GM23338 (cell line): Measurements from ENCODE around the gene FOXD2. TPM values are rescaled to one million over a fixed set of nuclear protein-coding genes. Genes with fewer than 3 reads are reported as not detected.
A peak's percentile ranks its signal among the peaks of the same experiment; 100 is the strongest.

Experiments
- ATAC-seq: fragments of 200-7000 bp; cut with Tn5 transposase; 3 replicates; pipeline ENCODE4 v1.9.1; 2020
- DNase-seq: peaks from one replicate; pipeline ENCODE4 v3.0.0-alpha.2; 2015; ENCODE audit warnings: low spot score
- H2AFZ ChIP-seq: fragments of 200-600 bp; sonication (generic); 2 replicates; pipeline ENCODE4 v1.8.0; 2016; ENCODE audit warnings: antibody characterized with exemption, mild to moderate bottlenecking, moderate library complexity
- H3F3A ChIP-seq: fragments of 200-600 bp; sonication (generic); replicated peaks from 2 replicates; pipeline ENCODE4 v1.8.0; 2017; ENCODE audit warnings: antibody characterized with exemption, mixed run types, low read depth
- H3K27ac ChIP-seq: fragments of 200-600 bp; sonication (generic); 2 replicates; pipeline ENCODE4 v1.6.1; 2016; ENCODE audit warnings: low read depth
- H3K27me3 ChIP-seq: fragments of 200-600 bp; sonication (generic); 2 replicates; pipeline ENCODE4 v1.8.0; 2016; ENCODE audit warnings: mild to moderate bottlenecking, mixed run types, moderate library complexity; ENCODE audit not compliant: insufficient read depth
- H3K36me3 ChIP-seq: fragments of 200-600 bp; sonication (generic); 2 replicates; pipeline ENCODE4 v1.8.0; 2016; ENCODE audit warnings: mild to moderate bottlenecking; ENCODE audit not compliant: insufficient read depth
- H3K4me1 ChIP-seq: fragments of 200-600 bp; sonication (generic); 2 replicates; pipeline ENCODE4 v1.8.0; 2016; ENCODE audit warnings: mild to moderate bottlenecking, moderate library complexity; ENCODE audit not compliant: insufficient read depth
- H3K4me2 ChIP-seq: fragments of 200-600 bp; sonication (generic); 2 replicates; pipeline ENCODE4 v1.7.1; 2017; ENCODE audit warnings: mixed run types
- H3K4me3 ChIP-seq: fragments of 200-600 bp; sonication (generic); 2 replicates; pipeline ENCODE4 v1.6.1; 2016; ENCODE audit warnings: mixed run types
- H3K79me2 ChIP-seq: fragments of 200-600 bp; sonication (generic); replicated peaks from 2 replicates; pipeline ENCODE4 v1.8.0; 2017; ENCODE audit warnings: mild to moderate bottlenecking; ENCODE audit not compliant: insufficient read depth
- H3K9me2 ChIP-seq: fragments of 200-600 bp; sonication (generic); 2 replicates; pipeline ENCODE4 v1.8.0; 2017; ENCODE audit not compliant: insufficient read depth
- H4K20me1 ChIP-seq: fragments of 200-600 bp; sonication (generic); replicated peaks from 2 replicates; pipeline ENCODE4 v1.8.0; 2017; ENCODE audit warnings: mild to moderate bottlenecking; ENCODE audit not compliant: insufficient read depth
- H3K27ac Mint-ChIP-seq: 2 replicates; pipeline ENCODE4 v1.8.0; 2020; ENCODE audit warnings: inconsistent platforms, mild to moderate bottlenecking, moderate library complexity, mixed read lengths
- H3K27me3 Mint-ChIP-seq: 3 replicates; pipeline ENCODE4 v1.8.0; 2022; ENCODE audit warnings: low read depth, mild to moderate bottlenecking, moderate library complexity, mixed read lengths, inconsistent platforms; ENCODE audit not compliant: insufficient read depth, poor library complexity
- H3K36me3 Mint-ChIP-seq: 3 replicates; pipeline ENCODE4 v1.8.0; 2021; ENCODE audit warnings: low read depth, mild to moderate bottlenecking, inconsistent platforms, moderate library complexity, mixed read lengths
- H3K4me1 Mint-ChIP-seq: 3 replicates; pipeline ENCODE4 v1.8.0; 2020; ENCODE audit warnings: mild to moderate bottlenecking, inconsistent platforms, mixed read lengths
- H3K4me3 Mint-ChIP-seq: 3 replicates; pipeline ENCODE4 v1.8.0; 2021; ENCODE audit warnings: moderate library complexity, mild to moderate bottlenecking, inconsistent platforms, mixed read lengths
- H3K9me3 Mint-ChIP-seq: 3 replicates; pipeline ENCODE4 v1.8.0; 2020; ENCODE audit warnings: moderate library complexity, mild to moderate bottlenecking, inconsistent platforms, mixed read lengths
- CREB1 ChIP-seq: fragments of 250-450 bp; sonication (Bioruptor Pico); IDR thresholded peaks from 2 replicates; pipeline ENCODE4 v1.5.0; 2020; ENCODE audit warnings: low read depth, mild to moderate bottlenecking, moderate library complexity
- EZH2 ChIP-seq: fragments of 200-600 bp; sonication (generic); IDR thresholded peaks from one replicate; pipeline ENCODE4 v1.8.0; 2017; ENCODE audit warnings: antibody characterized with exemption, mild to moderate bottlenecking, low read depth; ENCODE audit not compliant: unreplicated experiment
- EZH2phosphoT487 ChIP-seq: fragments of 200-600 bp; sonication (generic); IDR thresholded peaks from one replicate; pipeline ENCODE4 v1.8.1; 2018; ENCODE audit warnings: antibody characterized with exemption; ENCODE audit not compliant: unreplicated experiment
- NANOG ChIP-seq: IDR thresholded peaks from 2 replicates; pipeline ENCODE4 v1.6.1; 2016; ENCODE audit warnings: antibody characterized with exemption, borderline replicate concordance
- POLR2AphosphoS5 ChIP-seq: IDR thresholded peaks from 2 replicates; pipeline ENCODE4 v1.6.1; 2016; ENCODE audit warnings: antibody characterized with exemption, low read depth
- STAT1 ChIP-seq: IDR thresholded peaks from one replicate; pipeline ENCODE4 v1.6.1; 2016; ENCODE audit warnings: antibody characterized with exemption; ENCODE audit not compliant: unreplicated experiment
- ZNF331 ChIP-seq: fragments of 250-450 bp; sonication (Bioruptor Pico); IDR thresholded peaks from 2 replicates; pipeline ENCODE4 v1.5.0; 2020; ENCODE audit warnings: low read depth, mild to moderate bottlenecking, moderate library complexity
- polyA plus RNA-seq: library from polyadenylated mRNA; unstranded; fragments of >200 nt; fragmentation: Nextera tagmentation; extraction: Ambion mirVana; gene quantifications from 2 replicates; pipeline ENCODE4 v1.2.1, GENCODE V29; 2016
- total RNA-seq: library from RNA; depleted of rRNA; stranded (reverse); fragments of >200 nt; shearing (Covaris generic); gene quantifications from 2 replicates; pipeline ENCODE4 v1.2.3, GENCODE V29; 2014
- TF ChIP-seq, protein P1 (sequence below): IDR thresholded peaks from one replicate; pipeline ENCODE4 v1.6.1; 2018; ENCODE audit warnings: antibody characterized with exemption; ENCODE audit not compliant: unreplicated experiment
- TF ChIP-seq, protein P2 (sequence below): IDR thresholded peaks from 2 replicates; pipeline ENCODE4 v1.6.1; 2016; ENCODE audit warnings: antibody characterized with exemption

The FOXD2 gene
- total and polyA plus RNA-seq, 2 experiments from 2014 or later = 0.28 TPM; not detected in 1

DNA sequence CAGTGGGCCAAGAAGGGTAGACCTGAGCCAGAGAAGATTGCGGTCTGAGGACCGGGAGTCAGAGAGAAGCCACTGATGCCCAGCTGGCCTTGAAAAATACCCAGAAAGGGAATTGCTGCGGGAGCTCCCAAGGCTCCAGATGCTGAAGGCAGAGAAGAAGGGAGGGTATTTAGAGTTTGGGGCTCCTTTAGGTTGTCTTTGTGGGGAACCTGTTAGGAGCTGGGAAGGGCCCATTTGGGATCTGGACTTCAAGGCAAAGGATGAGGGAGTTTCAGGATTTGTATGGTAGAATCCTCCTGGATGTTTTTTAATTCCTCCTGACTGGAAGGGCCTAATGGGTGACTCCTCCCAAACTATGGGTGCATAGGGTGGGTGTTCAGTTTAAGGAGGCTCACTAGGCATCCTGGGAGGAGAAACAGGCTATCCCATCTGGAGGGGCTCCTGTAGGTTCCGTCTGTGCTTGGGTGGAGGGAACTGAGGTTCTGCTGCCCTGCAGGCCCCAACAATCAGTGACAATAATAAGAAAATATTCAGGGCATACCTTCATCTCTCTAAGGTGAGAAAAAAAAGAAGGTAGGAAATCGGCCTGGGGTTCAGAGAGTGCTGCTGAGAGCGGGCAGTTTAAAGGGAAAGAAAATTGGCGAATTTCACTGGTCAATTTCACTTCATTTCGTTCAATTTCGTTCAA lies 5.1 kb downstream of the FOXD2 start:
- peak overlapping the region; percentile 76 for H3K4me2 ChIP-seq
- Mint-ChIP-seq H3K36me3 (no peaks in the 10 kb centered on the region), H3K4me3 (peak overlapping the region; percentile 58), H3K9me3 (no peaks in the 10 kb centered on the region; the same call in 2 of the 3 replicates), H3K4me1 (peaks cover 40% of the 10 kb centered on the region), H3K27ac (no peak overlapping the region), H3K27me3 (peaks cover 5% of the 10 kb centered on the region)
- ATAC-seq (no peak), DNase-seq (no peak)
- no peak overlapping the region for H3K27ac ChIP-seq
- no peaks in the 10 kb centered on the region for H3K36me3 ChIP-seq
- TF ChIP-seq, protein P1, sequence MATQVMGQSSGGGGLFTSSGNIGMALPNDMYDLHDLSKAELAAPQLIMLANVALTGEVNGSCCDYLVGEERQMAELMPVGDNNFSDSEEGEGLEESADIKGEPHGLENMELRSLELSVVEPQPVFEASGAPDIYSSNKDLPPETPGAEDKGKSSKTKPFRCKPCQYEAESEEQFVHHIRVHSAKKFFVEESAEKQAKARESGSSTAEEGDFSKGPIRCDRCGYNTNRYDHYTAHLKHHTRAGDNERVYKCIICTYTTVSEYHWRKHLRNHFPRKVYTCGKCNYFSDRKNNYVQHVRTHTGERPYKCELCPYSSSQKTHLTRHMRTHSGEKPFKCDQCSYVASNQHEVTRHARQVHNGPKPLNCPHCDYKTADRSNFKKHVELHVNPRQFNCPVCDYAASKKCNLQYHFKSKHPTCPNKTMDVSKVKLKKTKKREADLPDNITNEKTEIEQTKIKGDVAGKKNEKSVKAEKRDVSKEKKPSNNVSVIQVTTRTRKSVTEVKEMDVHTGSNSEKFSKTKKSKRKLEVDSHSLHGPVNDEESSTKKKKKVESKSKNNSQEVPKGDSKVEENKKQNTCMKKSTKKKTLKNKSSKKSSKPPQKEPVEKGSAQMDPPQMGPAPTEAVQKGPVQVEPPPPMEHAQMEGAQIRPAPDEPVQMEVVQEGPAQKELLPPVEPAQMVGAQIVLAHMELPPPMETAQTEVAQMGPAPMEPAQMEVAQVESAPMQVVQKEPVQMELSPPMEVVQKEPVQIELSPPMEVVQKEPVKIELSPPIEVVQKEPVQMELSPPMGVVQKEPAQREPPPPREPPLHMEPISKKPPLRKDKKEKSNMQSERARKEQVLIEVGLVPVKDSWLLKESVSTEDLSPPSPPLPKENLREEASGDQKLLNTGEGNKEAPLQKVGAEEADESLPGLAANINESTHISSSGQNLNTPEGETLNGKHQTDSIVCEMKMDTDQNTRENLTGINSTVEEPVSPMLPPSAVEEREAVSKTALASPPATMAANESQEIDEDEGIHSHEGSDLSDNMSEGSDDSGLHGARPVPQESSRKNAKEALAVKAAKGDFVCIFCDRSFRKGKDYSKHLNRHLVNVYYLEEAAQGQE = no peak
- no peak for TF ChIP-seq POLR2AphosphoS5
- TF ChIP-seq ZNF331 (CRISPR knock-in tag) = no peak
- TF ChIP-seq, protein P2, sequence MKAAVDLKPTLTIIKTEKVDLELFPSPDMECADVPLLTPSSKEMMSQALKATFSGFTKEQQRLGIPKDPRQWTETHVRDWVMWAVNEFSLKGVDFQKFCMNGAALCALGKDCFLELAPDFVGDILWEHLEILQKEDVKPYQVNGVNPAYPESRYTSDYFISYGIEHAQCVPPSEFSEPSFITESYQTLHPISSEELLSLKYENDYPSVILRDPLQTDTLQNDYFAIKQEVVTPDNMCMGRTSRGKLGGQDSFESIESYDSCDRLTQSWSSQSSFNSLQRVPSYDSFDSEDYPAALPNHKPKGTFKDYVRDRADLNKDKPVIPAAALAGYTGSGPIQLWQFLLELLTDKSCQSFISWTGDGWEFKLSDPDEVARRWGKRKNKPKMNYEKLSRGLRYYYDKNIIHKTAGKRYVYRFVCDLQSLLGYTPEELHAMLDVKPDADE = no peak
- peak; percentile 42 for TF ChIP-seq EZH2phosphoT487
- peak; percentile 60 for TF ChIP-seq EZH2
- no peak for TF ChIP-seq STAT1
- H3K79me2 ChIP-seq = no peaks in the 10 kb centered on the region
- no peak overlapping the region for H2AFZ ChIP-seq
- H3F3A ChIP-seq = peaks cover 18% of the 10 kb centered on the region
- H3K4me1 ChIP-seq = peaks cover 54% of the 10 kb centered on the region
- no peaks in the 10 kb centered on the region for H3K9me2 ChIP-seq
- peak overlapping the region; percentile 53 for H3K4me3 ChIP-seq
- H4K20me1 ChIP-seq = peaks cover 32% of the 10 kb centered on the region; the same call in 1 of the 2 replicates
- H3K27me3 ChIP-seq = peaks cover 99% of the 10 kb centered on the region

DNA sequence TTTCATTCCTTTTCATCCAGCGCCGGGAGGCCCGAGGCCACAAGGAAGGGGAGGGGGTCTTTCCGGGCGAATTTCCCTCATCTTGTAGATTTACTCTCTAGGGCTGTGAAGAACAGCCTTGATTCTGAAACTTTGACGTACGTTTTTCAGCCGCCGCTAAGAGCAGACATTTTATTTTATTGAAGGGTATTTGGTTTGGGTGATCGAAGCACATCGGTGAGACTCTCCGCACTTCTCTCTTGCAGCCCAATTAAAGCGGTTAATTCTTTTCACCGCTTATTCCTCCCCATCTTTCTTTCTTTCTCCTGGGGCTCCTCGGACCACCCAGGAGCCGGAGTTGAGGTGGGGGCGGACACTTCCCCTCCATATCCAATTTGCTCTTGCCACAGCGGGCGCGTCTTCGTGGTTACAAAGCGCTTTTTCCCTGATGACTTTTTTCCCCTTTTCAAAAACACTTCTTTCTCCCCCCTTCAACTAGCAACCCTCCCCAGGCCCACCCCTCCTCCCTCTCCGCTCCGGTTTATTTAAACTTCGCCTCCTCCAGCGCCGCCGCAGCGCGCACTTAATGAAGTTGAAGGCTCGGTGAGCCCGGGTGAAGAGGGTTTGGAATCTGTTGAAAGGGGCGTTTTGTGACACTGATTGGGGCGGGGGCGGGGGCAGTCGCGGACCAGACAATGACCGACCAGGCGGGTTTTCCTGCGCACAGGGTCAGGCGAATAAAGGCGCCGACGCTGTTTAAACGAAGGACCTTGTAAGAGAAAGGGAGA lies 5.9 kb downstream of the FOXD2 start:
- H3K4me3 Mint-ChIP-seq = peak overlapping the region; percentile 58
- ATAC-seq (peak; percentile 10), DNase-seq (peak; percentile 73)
- peak overlapping the region; percentile 53 for H3K4me3 ChIP-seq
- no peak overlapping the region for H3K27ac ChIP-seq
- TF ChIP-seq NANOG (no peak), EZH2phosphoT487 (no peak), POLR2AphosphoS5 (no peak), CREB1 (CRISPR knock-in tag) (no peak), STAT1 (no peak), EZH2 (peak; percentile 57)
- no peaks in the 10 kb centered on the region for H3K79me2 ChIP-seq
- peak overlapping the region; percentile 6; the same call in 1 of the 2 replicates for H2AFZ ChIP-seq
- H3K27me3 Mint-ChIP-seq = peaks cover 2% of the 10 kb centered on the region
- H3K4me1 Mint-ChIP-seq = peaks cover 40% of the 10 kb centered on the region
- peaks cover 100% of the 10 kb centered on the region for H3K27me3 ChIP-seq
- H3F3A ChIP-seq = peaks cover 18% of the 10 kb centered on the region
- H3K4me2 ChIP-seq = peak overlapping the region; percentile 76
- no peak overlapping the region for H3K27ac Mint-ChIP-seq
- peaks cover 33% of the 10 kb centered on the region; the same call in 1 of the 2 replicates for H4K20me1 ChIP-seq
- peaks cover 54% of the 10 kb centered on the region for H3K4me1 ChIP-seq
- H3K9me2 ChIP-seq = no peaks in the 10 kb centered on the region
- H3K36me3 ChIP-seq = no peaks in the 10 kb centered on the region
- H3K9me3 Mint-ChIP-seq = no peaks in the 10 kb centered on the region; the same call in 2 of the 3 replicates
- no peaks in the 10 kb centered on the region for H3K36me3 Mint-ChIP-seq
